Testis (tissue), 3 donors: Measurements from ENCODE around the gene XIRP2. TPM values are rescaled to one million over a fixed set of nuclear protein-coding genes. Genes with fewer than 3 reads are reported as not detected.

ENCODE experiments used
- DNase-seq: peaks from one replicate; pipeline ENCODE4 v3.0.0-alpha.2; 2019
- H3K27ac ChIP-seq, 2 donors: fragments of 200-600 bp; sonication (generic); one replicate each; pipeline ENCODE4 v1.5.1; 2019
- H3K27me3 ChIP-seq: fragments of 200-600 bp; sonication (generic); one replicate; pipeline ENCODE4 v1.5.1; 2019
- H3K36me3 ChIP-seq: fragments of 200-600 bp; sonication (generic); one replicate; pipeline ENCODE4 v1.5.1; 2017; ENCODE audit warnings: low read depth; ENCODE audit errors: missing control alignments
- H3K4me1 ChIP-seq: fragments of 200-600 bp; sonication (generic); one replicate; pipeline ENCODE4 v1.5.1; 2019
- H3K4me3 ChIP-seq, 2 donors: fragments of 200-600 bp; sonication (generic); one replicate each; pipeline ENCODE4 v1.5.1; 2017 to 2019
- H3K9me3 ChIP-seq: fragments of 200-600 bp; sonication (generic); one replicate; pipeline ENCODE4 v1.5.1; 2017
- CTCF ChIP-seq, 3 experiments: fragments of 450-650 bp in 2 of 3; fragments of 200-600 bp in 1 of 3; sonication (generic) in 1 of 3; IDR thresholded peaks; one replicate each; pipeline ENCODE4 v1.5.1; 2016 to 2019; ENCODE audit warnings: antibody characterized with exemption in 3 of 3, mild to moderate bottlenecking in 2 of 3, moderate library complexity in 1 of 3
- POLR2A ChIP-seq: fragments of 450-650 bp; IDR thresholded peaks from one replicate; pipeline ENCODE4 v1.6.1; 2017; ENCODE audit warnings: antibody characterized with exemption, mild to moderate bottlenecking, moderate library complexity
- WGBS, 2 donors: methylation state at CpG; one replicate each; pipeline ENCODE4 v1.1.5; 2018; 5-methylcytosine and 5-hydroxymethylcytosine counted together
- intact Hi-C: fragments of 100-400 bp; cut with DNase I; formaldehyde crosslinking; loops from one replicate; pipeline ENCODE4 v1.15.1; 2023; ENCODE audit warnings: low total_unique reads
- polyA plus RNA-seq: library from polyadenylated mRNA; stranded (reverse); fragments of 350-450 nt; fragmentation: Illumina TruSeq; extraction: RNeasy Lipid Tissue Mini Kit (QIAGEN cat#74804); gene quantifications from one replicate; pipeline ENCODE4 v1.2.3, GENCODE V29; 2014; ENCODE audit warnings: low read depth, low replicate concordance; ENCODE audit not compliant: insufficient read depth
- total RNA-seq, 2 donors: library from RNA; depleted of rRNA; stranded (reverse); fragments of >200 nt; gene quantifications; one replicate each; pipeline ENCODE4 v1.2.3, GENCODE V29; 2016

Gene XIRP2
- total and polyA plus RNA-seq, 3 donors from 2014 or later, result 1.1 to 5.9 (median 3.9) TPM

DNA sequence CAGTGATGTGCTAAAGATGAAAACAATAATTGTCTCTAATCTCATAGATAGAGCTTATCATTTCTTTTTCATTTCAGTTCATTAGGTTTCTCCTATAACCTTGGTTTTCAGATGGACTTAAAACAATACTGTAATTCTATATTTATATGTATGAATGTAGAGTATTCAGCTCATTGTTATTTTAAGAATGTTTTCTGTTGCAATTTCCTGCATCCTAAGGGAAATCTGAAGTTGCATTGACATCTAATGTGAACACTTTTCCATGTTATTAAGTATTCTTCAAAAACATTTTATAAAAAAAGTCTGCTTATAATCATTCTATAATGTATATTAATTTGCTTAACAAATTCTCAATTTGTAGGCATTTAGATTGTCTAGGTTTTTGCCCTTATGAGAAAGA is 288.9 kb downstream of the XIRP2 start:
- Histone ChIP-seq H3K27me3 (no peaks in the 10 kb centered on the region), H3K4me1 (no peaks in the 10 kb centered on the region)
- no peak for DNase-seq

DNA sequence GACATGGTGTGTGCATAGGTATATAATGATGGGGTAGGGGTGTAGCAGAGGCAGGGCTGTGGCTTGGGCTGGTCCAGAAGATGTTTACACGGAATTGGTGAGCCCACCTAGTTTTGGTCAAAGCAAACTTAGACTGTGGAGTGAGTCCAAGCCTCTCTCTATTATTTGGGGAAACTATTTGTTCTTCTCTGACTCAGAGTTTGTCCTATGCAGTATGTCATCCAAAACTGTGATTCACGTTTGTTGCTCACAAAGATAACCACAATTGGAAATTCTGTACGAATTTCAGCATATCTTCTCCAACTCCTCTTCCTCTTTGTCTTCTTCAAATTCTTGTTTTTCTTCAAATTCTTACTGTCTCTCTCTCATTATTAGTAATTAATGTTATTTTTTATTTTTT is 292.9 kb downstream of the XIRP2 start:
- WGBS, 2 donors, result 77% methylated on average over 3 of the region's 3 CpGs
- Histone ChIP-seq H3K9me3 (no peaks in the 10 kb centered on the region), H3K4me3 (no peak overlapping the region), H3K36me3 (no peaks in the 10 kb centered on the region), H3K27ac (no peak overlapping the region), H3K27me3 (no peaks in the 10 kb centered on the region), H3K4me1 (no peaks in the 10 kb centered on the region)
- intact Hi-C loops, result no loop called here
- TF ChIP-seq CTCF (IDR thresholded peaks at IDR 0.05) (no peak), POLR2A (no peak)
- no peak for DNase-seq

More for the DNA sequence above, 288.9 kb downstream of the XIRP2 start:
- intact Hi-C loops, result no loop called here
- Histone ChIP-seq H3K4me3 (no peak overlapping the region), H3K27ac (no peak overlapping the region), H3K36me3 (no peaks in the 10 kb centered on the region), H3K9me3 (no peaks in the 10 kb centered on the region)
- TF ChIP-seq CTCF (IDR thresholded peaks at IDR 0.05), result no peak
- no peak for TF ChIP-seq POLR2A

DNA sequence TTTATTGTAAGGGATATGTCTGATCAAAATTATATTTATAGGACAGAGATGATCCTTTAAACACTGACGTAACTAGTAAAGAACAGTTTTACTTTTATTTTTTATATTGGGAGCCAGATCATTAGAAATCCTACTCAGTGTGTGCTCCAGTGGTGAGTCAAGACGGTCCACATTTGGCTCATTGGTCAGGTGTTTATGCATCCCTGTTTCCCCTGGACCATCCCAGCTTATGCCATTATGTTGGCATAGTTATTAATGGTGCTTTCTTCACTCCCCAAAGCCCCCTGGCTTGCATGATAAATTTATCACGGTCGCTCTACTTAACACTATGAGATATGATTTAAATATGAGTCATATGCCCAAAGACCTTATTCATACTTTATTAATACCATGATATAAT is 293.4 kb downstream of the XIRP2 start:
- WGBS, 2 donors, result 77 to 96% methylated on average over 4 of the region's 4 CpGs
- Histone ChIP-seq H3K9me3 (no peaks in the 10 kb centered on the region), H3K36me3 (no peaks in the 10 kb centered on the region), H3K4me3 (no peak overlapping the region), H3K27me3 (no peaks in the 10 kb centered on the region), H3K27ac (no peak overlapping the region), H3K4me1 (no peaks in the 10 kb centered on the region)
- no peak for DNase-seq
- no peak for TF ChIP-seq POLR2A
- TF ChIP-seq CTCF (IDR thresholded peaks at IDR 0.05), result no peak
- intact Hi-C loops, result no loop called here

DNA sequence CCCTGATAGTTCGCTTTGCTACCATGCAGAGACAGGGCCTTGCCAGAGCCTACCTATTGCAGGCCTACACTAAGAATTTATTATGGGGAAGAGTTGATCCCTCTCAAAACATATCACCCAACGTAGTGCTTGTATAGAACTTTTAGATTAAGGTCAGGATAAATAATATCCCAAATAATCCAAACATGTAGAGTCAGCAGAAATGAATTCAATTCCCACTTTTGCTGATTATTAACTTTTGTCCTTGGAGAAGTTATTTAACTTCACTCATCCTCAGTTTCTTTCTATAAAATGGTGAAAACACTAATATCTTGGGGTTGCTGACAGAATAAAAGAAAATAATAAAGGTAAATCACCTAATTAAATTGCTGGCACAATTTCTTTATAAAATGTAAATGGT is 294.1 kb downstream of the XIRP2 start:
- TF ChIP-seq POLR2A (no peak), CTCF (IDR thresholded peaks at IDR 0.05) (no peak)
- H3K27ac ChIP-seq, result no peak overlapping the region
- intact Hi-C loops, result no loop called here
- H3K9me3 ChIP-seq, result no peaks in the 10 kb centered on the region
- no peaks in the 10 kb centered on the region for H3K4me1 ChIP-seq
- WGBS, 2 donors, result 70 to 95% methylated on average over 2 of the region's 2 CpGs
- no peaks in the 10 kb centered on the region for H3K27me3 ChIP-seq
- H3K36me3 ChIP-seq, result no peaks in the 10 kb centered on the region
- H3K4me3 ChIP-seq, result no peak overlapping the region
- DNase-seq, result no peak

DNA sequence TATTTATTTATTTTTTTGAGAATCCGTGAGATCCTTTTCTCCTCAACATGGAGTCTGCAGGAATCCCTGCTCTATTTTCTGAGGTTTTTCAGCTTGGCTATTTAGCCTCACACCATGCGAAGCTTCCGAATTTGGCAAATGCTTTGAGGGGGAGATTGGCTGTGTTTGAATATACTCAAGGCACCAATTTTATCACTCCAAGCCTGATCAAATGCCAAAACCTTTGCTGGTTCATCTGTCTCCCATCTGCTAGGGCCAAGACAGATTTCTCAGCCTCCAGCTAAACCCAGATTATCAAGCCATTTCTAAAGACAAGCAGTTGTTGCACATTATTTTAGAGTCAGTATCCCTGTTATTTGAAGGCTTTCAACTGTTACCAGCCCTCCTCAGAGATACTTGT is 295.7 kb downstream of the XIRP2 start:
- TF ChIP-seq POLR2A, result no peak
- no peak for TF ChIP-seq CTCF (IDR thresholded peaks at IDR 0.05)
- H3K4me1 ChIP-seq, result no peaks in the 10 kb centered on the region
- no peak for DNase-seq
- H3K9me3 ChIP-seq, result no peaks in the 10 kb centered on the region
- WGBS, 2 donors, result 66 to 86% methylated on average over 3 of the region's 3 CpGs
- no peaks in the 10 kb centered on the region for H3K27me3 ChIP-seq
- H3K27ac ChIP-seq, result no peak overlapping the region
- H3K36me3 ChIP-seq, result no peaks in the 10 kb centered on the region
- intact Hi-C loops, result no loop called here
- H3K4me3 ChIP-seq, result no peak overlapping the region
